ENCODE measurements around the gene DNAJB8.

Gene DNAJB8

GRCh38 chr3:128464188-128464587, 2.5 kb downstream of the DNAJB8 start:
- DNase-seq (ENCODE audit: low spot score) = no peak

- DNase-seq (ENCODE audit: low spot score) = no peak
Measured at GRCh38 chr3:128463771-128464170, 2.9 kb downstream of the DNAJB8 start.

GRCh38 chr3:128463354-128463753, 3.3 kb downstream of the DNAJB8 start:
- DNase-seq (ENCODE audit: low spot score) = no peak

DNA sequence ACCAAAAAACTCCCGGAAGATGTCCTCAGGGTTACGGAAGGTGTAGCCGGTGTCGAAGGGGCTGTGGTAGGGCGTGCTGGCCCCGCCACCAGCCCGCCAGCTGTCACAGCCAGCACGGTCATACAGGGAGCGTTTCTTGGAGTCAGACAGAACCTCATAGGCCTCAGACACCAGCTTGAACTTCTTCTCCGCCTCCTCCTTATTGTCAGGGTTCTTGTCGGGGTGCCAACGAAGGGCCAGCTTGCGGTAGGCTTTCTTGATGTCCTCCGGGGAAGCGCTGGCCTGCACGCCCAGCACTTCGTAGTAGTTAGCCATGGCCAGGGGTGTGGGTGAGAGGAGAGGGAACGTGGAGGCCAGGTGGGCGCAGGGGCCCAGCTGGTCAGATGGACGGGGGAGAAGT, 3.8 kb downstream of the DNAJB8 start:
- no peak for DNase-seq (ENCODE audit: low spot score)

DNA sequence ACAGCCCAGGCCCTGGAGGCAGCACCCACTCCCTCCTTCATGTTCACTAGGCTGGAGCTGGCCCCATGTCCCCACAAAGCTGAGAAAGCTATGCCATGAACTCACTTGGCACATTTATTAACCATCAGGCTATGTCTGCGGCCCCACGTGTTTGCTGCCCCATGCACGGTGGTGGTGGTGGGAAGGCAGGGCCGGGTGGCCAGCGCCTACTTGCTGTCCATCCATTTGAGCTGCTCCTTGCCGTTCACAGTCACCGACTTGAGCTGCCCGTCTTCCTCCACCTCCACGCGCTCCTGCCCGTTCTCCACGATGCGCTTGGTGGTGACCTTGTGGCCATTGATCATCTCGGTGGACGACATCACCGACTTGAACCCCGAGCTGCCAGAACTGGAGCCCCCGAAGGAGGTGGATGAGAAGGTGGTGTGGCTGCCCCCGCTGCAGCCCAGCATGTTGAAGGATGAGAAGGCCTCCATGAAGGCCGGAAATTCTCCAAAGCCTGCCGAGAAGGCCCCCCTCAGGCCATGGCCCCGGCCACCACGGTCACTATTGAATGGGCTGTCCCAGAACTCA, 4.3 kb downstream of the DNAJB8 start:
- DNase-seq (ENCODE audit: low spot score) = no peak

GRCh38 chr3:128461731-128462130, 5.0 kb downstream of the DNAJB8 start:
- DNase-seq (ENCODE audit: low spot score) = no peak

- no peak for DNase-seq (ENCODE audit: low spot score)
Measured at GRCh38 chr3:128459461-128459820, 7.2 kb downstream of the DNAJB8 start.

DNA sequence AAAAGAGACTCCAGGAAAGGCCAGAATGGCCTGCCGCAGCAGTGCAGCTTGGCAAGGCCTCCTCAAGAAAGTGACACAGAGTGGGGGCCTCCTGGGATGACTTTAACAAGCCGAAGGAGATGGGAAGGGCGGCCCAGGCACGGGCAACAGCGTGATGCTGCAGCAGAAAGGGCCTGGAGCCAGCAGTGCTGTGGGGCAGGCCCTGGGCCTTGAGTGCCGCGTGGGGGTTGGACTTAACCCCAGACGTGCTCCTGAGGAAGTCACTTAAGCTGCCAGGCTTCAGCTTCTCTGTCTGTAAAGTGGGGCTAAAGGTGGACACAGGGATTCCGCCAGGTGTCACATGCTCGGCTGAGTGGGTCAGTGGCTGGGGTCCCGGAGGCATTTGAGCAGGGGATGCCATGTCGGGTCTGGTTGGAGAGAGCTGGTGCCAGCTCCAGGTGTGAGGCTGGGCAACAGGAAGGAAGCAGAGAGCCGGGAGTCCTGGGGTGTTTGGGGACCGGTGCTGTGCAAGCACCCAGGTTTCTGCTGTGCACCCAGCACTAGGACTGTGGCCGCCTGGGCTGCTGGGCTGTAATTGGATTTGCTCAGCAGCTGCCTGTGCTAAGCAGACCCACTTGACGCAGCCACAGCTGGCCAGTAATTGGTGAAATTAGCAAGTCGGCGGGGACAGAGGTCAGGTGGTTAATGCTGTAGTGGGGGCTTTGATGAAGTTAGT, 7.8 kb downstream of the DNAJB8 start:
- DNase-seq (ENCODE audit: low spot score) = no peak

- no peak for DNase-seq (ENCODE audit: low spot score)
Measured at GRCh38 chr3:128457937-128458336, 8.8 kb downstream of the DNAJB8 start.

GRCh38 chr3:128456776-128457715, 9.6 kb downstream of the DNAJB8 start:
- no peak for DNase-seq (ENCODE audit: low spot score)

GRCh38 chr3:128455786-128456748, 10.6 kb downstream of the DNAJB8 start:
- DNase-seq (ENCODE audit: low spot score) = no peak

DNA sequence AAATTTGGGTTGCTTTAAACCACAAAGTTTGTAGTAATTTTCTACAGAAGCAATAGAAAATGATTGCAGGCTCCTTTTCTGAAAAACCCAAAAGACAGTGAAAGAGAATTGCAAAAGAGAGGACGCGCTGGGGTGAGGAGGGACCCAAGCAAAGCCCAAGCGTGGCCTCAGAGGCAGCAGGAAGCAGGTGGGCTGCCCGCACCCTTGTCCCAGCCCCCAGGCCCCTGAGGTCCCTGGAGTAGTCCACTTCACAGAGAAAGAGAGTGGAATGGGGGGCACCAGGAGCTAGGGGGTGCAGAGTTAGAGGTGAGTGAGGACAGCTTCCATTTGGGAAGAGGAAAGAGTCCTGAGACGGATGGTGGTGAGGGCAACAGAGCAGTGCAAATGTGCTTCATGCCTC, 11.6 kb downstream of the DNAJB8 start:
- no peak for DNase-seq (ENCODE audit: low spot score)

GRCh38 chr3:128454310-128454618, 12.4 kb downstream of the DNAJB8 start:
- no peak for DNase-seq (ENCODE audit: low spot score)

DNA sequence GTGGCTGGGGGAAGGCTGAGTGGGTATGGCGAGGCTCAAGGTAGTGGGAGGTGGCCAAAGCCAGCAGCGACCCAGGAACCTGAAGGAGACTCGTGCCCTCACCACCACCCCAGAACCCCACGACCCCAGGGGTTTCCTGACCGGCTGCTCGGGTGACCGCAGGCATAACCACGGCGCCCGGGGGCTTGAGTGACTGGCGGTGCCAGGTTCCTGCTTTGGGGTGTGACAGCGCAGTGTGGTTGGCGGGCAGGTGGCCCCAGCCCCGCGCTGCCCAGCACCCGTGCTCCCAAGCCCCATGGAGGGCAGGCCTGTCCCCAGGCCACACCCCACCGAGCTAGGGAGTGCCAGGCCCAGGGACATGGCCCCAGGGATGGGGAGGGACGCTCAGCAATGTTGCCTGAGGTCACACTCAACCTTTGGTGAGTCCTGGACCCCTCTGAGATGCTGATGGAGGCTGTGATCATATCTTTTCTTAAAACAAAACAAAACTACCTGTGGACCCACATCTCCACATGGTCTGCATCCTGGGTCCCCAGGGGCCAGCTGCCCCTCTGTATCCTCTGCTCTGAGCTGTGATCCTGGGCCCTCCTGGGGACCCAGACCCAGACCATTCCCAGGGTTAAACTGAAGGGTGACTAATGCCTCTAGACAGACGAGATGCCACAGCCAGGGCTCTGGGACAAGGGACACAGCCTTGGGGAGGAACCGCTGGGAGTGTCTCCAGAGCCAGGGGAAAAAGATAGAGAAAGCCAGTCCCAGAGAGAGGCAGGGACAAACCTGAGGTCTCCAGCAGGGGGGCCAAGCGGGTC, 13.0 kb downstream of the DNAJB8 start:
- no peak for DNase-seq (ENCODE audit: low spot score)

- DNase-seq (ENCODE audit: low spot score) = no peak
Measured at GRCh38 chr3:128452678-128453275, 13.9 kb downstream of the DNAJB8 start.

DNA sequence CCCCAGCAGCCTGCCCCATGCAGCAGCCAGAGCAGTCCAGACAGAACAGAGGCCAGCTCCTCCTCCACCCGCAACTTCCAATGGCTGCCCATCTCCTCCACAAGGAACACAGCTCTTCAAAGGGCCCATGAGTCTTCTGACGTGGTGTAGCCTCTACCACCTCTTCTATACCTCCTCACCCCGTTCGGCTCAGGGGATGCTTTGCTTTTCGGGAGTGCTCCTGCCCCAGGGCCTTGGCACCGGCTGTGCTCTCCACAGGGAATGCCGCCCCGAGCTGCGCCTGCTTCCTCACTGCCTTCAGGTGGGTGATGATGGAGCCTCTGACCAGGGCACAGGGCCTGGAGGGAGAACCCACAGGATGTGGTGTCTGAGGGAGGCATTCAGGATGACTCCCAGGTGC, 14.6 kb downstream of the DNAJB8 start:
- DNase-seq (ENCODE audit: low spot score) = no peak

DNA sequence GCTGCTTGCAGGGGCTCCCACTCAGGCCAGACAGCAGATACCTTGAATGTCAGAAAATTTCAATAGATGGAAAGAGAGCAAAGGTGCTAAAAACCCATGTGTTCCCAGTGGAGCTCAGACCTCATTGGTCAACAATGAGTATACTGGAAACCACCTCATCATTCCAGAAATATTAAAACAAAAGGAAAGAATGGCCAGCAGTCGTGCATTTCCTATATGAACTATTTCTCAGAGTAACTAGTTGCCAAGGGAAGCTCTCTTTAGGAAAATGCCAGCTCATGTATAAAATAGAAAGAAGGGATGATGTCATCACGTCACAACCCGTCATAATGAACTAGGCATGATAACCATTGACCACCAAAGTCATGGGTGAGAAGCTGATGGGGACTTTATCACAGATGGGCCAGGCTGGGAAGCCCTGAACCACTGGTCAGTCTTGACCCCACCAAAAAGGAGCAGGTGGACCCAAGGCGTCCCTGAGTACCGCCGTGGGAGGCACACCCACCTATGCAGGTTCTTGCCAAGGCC, 17.5 kb downstream of the DNAJB8 start:
- DNase-seq (ENCODE audit: low spot score) = no peak

DNA sequence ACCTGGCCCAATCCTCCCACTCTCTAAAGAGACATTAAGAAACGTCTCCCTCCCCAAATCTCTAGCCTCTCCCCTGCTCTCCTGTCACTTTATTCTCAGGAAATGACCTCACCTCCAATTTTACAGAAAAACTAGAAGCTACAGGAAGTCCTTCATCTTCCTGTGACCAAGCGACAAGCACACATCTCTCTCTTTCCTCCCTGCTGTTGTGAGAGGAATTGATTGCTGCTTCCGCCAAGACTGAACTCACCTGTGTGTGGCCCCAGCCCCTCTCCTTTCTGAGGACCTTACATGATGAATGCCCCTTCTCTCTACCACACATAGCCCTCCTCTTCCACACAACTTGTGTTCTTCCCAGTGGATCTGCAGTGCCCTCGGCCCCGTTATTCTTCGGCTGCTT, 18.2 kb downstream of the DNAJB8 start:
- DNase-seq (ENCODE audit: low spot score) = no peak

GRCh38 chr3:128447561-128448013, 19.1 kb downstream of the DNAJB8 start:
- DNase-seq (ENCODE audit: low spot score) = no peak

DNA sequence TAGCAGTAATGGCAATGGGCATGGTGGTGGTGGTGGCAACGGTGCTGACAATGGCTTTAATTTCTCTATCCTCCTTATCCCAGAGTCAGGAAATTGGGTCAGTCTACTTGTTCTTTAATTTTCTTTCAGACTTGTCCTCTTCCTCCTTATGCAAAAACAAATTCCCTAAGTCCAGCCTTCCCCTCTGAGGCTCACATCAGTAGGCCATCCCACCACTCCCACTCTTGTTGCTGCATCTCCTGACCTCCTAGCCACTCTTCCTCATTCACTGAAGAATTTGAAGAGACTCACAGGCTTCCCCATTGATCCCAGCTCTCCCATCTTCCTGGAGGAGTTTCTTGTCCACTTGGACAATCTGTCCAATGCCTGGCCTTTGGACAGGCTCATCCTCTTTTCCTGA, 19.9 kb downstream of the DNAJB8 start:
- DNase-seq (ENCODE audit: low spot score) = no peak

All from AG08395 (cell line).